Inferior parietal cortex (tissue), 1 donor: ENCODE data around the gene GSTK1.
A peak's percentile ranks its signal among the peaks of the same experiment; 100 is the strongest.
"Not testable (repeated sequence)": the region's sequence is repeated elsewhere in the genome, so short reads cannot be mapped to it uniquely, and the experiment has no call there.

Source experiments
- DNase-seq: peaks from one replicate; pipeline ENCODE4 v3.0.0-alpha.2; 2016; ENCODE audit errors: extremely low spot score

The GSTK1 gene

DNA sequence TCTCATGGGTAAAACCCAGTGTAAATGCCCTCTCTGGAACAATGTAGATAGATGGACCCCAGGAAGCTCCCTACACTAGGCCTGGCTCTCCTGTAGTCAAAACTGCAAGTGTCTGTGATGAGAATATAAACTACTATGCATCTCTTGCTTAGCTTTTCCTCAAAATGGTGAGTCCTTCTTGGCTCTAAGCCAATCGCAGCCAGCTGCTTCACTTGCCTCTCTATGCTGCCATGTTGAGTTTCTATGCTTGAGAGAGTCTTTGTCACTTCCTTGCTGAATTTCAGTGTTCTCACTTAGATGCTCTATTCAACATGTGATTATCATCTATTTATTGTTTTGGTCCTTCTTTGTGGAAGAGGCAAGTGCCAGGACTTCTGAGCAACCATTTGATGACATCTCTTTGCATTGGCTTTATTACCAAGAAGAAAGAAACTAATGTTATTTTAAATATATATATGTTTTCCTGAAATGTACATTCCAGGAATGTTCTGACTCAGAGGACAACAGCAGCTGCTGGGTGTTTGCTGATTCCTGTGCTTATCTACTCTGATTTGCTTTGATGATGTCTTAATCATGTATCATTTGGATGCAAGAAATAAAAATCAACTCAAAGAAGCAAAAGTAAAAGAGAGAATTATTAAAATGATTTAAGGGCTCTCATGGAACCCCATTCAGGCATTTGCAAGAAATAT, 24.8 kb upstream of the GSTK1 start:
- no peak for DNase-seq

DNA sequence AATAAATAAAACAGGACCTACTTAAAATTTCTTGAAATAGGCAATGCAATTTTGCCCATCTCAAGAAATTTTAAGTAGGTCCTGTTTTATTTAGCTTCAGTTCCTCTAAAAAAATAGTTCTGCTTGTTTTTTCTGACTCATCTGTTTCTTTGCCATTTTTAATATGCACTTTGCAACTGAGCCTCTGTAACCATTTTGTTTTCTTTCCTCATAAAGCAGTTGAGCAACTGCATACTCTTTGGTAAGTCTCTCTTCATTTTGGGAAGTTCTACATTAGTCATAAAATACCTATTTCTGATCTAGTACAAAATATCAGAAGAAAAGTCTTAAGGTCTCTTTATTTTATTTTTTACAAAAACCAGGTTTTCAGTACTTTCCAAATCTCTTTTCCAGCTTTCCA, 23.4 kb upstream of the GSTK1 start:
- DNase-seq, result no peak

DNA sequence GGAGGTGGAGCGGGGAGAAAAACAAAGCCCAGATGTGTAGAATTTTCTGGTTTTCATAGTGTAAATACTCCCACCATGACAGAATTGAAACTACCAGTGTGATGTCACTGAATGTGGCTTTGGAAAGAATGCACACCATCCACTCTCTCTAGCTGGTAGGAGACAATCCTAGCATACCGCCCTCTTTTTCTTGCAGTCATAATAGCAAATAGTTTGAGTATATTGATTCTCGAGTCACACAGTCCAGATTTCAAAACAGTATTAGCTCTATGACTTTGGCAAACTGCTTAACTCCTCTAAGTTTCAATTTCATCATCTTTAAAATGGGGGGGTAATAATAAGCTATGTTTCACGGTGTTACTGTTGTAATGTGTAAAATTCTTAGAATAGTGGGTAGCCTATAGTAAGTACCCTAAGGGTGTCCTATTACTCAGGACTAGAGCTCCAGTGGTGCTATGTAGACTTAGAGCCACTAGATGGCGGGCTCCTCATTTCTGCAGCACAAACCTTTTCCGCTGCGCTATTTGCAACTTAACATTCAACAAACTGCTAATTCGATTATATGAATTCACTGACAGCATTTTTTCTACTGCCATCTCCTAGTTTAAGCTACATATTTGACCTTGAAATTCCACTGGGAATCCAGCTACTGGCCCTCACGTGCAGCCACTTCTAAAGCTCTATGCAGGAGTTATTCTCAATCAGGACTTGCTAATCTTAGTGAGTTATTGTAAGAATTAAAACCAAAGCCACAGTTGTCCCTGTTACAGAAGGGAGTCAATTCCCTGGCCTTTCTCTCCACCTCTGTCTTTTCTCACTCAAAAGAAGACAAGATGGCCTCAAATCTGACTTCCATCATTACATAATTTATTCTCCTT, 22.7 kb upstream of the GSTK1 start:
- DNase-seq, result peak; percentile 92

DNA sequence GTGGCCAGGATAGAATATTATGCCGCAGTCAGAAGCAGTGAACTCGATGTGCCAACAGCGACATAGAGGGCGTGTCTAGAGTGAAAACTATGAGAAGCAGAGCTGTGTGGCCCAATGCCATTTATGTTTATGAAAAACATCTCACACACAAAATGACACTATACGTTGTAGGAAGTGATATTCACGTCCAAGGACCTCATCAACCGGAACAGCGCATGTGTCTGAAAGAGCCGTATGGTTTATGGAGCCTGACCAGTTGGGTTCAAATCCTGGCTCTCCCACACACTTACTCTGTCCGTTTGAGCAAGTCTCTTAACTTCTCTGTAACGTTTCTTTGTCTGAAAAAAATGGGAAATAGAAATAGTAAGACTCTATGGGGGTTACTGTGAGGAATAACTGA, 20.9 kb upstream of the GSTK1 start:
- no peak for DNase-seq

DNA sequence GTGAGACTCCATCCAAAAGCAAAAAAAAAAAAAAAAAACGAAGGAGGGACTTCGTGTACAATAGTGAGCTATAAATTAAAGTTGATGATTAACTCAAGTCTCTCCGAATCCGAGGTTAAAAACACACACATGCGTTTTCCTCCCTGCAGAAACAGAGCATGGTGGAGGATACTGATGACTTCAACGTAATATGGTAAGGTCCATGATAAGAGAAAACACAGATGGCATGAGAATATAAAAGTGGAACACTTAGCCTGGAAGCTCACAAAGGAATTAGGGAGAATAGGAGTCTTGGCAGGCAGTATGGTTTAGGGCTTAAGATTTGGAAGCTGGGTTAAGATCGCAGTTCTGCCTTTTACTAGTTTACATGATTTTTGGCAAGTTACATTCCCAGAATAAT, 20.1 kb upstream of the GSTK1 start:
- DNase-seq, result no peak

DNA sequence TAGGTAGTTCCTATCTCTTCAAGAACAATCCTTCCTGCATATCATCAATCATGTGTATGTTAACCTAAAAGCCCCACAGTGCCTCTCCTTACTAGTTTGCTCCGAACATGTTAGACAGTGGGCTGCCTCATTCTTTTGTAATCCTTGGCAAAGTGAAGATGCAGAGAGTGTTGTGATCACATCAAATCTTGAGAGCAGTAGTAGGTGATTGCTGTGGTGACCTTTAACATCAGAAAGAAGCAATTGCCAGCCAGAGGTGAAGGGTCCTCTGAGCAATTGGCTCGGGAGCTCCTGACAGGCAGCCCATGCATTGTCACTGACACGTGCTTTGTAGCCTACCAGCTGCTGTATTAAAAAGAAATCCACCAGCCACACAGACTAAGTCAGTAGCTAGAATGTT, 19.6 kb upstream of the GSTK1 start:
- DNase-seq, result no peak

DNA sequence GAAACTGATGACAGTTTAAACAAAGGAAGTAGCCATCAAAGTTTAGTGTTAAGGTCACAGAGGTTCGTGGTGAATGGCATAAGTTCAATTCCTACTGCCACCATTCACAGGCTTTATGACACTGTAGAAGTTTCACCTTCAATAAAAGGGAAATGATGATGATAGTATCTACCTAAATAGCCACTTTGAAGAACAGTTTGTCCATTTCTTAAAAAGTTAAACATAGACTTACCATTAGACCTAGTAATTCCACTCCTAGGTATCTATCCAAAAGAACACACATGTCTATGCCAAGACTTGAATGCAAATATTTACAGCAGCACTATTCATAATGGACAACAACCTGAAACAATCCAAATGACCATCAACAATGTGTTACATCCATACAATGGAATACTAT, 18.9 kb upstream of the GSTK1 start:
- DNase-seq, result no peak

DNA sequence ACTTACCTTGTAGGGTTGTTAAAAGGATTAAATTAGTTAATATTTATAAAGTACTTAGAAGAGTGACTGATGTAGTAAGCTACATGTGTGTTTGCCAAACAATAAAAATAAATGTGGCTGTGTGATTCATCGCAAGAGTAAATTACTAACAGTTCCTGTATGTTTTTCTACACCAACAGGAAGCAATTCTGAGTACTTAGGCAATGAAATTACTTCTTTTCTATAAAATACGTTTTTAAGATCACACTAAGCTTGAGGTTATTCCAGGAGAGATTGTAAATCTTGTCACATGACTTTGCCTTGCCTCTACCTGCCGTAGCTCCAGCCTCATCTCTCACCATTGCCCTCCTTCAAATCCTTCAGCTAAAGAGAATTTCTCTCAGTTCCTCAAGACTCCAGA, 18.1 kb upstream of the GSTK1 start:
- no peak for DNase-seq

DNA sequence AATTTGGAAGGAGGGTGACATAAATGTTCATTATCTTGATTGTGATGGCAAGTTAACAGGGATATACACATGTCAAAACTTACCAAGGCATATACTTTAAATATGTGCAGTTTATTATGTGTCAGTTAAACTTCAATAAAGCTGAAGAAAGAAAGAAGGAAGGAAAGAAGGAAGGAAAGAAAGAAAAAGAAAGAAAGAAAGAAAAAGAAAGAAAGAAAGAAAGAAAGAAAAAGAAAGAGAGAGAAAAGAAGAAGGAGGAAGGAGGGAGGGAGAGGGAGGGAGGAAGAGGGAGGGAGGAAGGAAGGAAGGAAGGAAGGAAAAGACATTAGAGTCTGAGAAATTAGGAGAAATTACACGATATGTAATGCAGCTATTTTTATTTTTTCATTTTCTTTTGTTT, 15.9 kb upstream of the GSTK1 start:
- no peak for DNase-seq

DNA sequence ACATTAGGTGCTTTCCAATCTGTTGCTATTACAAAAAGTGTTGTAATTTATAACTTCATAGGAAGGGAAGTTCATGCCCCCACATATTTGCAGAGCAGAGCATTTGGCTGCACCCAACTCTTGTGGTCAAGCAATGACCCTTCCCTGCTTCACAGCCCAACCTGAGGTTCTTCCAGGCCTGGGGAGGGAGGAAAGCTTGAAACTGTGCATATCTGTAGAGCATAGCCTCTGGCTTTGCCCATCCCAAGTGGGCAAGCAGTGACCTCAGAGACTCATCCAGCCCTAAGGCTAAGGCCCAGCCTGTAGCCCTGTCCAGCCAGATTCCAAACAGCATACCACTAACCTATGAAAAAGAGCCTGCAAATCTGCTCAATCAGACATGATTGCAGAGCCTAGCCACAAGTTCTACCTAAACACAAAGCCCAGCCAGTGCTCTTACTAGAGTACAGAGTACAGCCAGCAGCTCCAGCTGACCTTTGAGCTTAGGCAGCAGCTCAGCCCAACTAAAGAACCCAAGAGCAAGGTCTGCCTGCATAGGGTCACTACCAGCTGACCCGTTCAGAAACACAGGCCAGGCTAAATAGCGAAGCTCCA, 14.4 kb upstream of the GSTK1 start:
- no peak for DNase-seq

DNA sequence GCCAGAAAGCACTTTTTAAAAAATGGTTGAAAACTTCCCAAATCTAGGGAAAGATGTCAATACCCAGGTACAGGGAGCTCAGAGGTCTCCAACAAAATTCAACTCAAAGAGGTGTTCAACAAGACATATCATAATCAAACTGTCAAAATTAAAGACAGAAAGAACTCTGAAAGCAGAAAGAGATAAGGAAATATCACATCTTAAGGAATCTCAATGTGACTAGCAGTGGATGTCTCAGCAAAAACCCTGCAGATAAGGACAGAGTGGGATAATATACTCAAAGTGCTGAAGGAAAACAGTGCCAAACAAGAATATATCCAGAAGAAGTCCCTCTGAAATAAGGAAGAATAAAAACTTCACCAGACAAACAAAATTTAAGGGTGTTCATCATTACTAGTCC, 13.0 kb upstream of the GSTK1 start:
- no peak for DNase-seq

DNA sequence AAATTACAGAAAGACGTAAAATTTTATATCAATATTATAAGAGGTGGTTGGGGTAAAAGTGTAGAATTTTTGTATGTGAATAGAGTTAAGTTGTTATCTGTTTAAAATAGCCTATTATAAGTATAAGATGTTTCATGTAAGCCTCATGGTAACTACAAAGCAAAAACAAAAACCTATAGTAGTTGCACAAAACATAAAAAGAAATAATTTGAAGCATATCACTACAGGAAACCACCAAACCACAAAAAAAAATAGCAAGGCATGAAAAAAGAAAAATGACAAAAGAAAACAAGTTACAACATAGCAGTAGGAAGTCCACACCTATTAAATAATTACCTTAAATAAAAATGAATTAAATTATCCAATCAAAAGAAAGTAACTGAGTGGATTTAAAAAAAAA, 12.4 kb upstream of the GSTK1 start:
- DNase-seq, result no peak

DNA sequence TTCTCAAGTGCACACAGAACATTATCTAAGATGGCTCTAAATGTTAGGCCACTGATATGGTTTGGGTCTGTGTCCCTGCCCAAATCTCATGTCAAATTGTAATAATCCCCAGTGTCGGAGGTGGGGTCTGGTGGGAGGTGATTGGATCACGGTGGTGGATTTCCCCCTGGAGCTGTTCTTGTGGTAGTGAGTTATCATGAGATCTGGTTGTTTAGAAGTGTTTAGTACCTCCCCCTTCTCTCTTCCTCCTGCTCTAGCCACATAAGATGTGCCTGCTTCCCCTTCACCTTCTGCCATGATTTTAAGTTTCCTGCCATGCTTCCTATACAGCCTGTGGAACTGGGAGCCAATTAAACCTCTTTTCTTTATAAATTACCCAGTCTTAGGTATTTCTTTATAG, 11.2 kb upstream of the GSTK1 start:
- DNase-seq, result no peak

DNA sequence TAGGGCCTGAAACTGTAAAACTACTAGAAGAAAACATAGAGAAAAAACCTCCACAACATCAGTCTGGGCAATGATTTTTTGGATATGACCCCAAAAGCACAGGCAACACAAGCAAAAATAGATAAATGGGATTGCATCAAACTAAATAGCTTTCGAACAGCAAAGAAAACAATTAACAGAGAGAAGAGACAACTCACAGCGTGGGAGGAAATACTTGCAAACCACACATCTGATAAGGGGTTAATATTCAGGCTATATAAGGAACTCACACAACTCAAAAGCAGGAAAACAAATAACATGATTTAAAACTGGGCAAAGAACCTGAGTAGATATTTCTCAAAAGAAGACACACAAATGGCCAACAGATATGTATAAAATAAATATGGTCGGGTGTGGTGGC, 7.7 kb upstream of the GSTK1 start:
- no peak for DNase-seq

DNA sequence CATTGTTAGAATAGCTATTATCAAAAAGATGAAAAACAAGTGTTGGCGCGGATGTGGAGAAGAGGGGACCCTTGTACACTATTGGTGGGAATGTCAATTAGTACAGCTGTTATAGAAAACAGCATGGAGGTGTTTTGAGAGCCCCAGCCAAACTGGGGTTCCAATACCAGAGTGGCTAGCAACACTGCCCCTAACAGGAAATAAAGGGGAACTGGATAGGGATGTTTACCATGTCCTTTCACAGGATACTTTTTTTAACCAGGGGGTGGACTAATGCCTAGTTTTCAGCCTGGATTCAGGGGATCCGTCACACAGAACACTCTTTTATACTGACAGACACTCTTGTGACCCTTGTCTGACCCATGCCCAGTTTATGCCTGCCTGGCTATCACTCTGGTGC, 6.9 kb upstream of the GSTK1 start:
- no peak for DNase-seq

DNA sequence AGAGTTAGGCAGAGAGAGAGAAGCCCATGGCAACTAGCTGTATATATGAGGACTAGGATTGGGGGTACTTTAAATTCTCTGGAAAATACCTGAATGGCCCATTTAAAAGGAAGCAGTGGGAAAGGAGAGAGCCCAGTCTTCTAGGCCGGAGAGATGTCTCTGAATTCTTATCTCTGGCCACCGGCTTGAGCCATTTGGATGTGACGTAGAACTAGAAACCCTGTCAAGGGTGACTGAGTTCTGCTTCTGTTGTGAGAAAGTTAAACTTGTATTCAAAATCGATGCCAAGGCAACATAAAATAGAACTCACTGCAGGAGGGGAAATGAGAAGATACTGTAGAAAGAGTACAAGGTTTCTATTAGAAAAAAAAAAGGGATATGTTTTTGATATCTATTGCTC, 6.3 kb upstream of the GSTK1 start:
- no peak for DNase-seq

DNA sequence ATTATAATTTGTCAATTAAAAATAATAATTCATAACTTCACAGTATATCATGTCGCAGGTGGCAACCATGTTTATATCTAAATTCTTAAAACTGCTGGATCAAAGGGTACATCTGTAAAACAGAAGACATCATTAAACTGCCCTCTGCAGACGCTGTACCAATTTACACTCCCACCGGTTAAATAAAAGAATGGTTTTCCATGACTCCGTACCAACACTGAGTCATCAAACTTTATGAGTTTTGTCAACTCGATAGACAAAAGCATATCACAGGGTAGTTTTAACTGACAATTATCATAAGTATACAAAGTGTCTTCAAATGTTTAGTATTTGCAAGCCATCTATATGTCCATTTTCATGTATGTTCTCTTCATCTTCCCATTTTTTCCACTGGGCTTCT, 5.7 kb upstream of the GSTK1 start:
- DNase-seq, result no peak

DNA sequence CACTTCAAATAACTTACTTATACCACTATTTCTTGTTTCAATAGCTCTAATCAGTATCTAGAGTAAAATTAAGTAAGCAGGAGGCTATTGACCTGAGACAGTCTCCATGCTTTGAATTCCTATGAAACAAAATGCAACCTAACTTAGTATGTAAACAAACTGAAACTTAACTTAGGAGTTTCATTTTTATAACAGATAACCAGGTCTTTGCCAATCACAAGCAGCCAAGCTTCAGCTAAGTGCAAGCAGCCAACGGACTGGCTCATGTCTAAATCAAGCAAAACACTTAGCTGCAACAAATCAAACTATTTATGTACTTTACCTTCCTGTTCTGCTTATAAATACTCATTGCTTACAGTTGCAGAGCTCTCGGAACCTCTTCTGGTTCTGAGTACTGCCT, 4.4 kb upstream of the GSTK1 start:
- DNase-seq, result no peak

DNA sequence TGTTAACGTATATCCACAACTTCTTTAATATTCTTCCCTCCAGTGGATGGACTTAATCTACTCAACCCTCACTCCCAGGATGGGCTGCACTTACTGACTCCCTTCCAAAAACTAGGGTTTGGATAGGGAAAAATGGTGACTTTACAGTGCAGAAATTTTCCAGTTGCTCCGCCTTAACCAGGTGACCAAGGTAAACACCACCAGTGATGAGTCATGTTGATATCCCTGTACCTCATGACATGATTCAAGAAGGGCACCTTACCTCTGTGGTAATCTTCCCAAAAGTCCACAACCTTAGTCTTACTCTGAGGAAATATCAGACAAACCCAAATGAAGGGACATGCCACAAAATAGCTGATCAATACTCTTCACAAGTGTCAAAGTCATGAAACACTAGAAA, 3.5 kb upstream of the GSTK1 start:
- no peak for DNase-seq

DNA sequence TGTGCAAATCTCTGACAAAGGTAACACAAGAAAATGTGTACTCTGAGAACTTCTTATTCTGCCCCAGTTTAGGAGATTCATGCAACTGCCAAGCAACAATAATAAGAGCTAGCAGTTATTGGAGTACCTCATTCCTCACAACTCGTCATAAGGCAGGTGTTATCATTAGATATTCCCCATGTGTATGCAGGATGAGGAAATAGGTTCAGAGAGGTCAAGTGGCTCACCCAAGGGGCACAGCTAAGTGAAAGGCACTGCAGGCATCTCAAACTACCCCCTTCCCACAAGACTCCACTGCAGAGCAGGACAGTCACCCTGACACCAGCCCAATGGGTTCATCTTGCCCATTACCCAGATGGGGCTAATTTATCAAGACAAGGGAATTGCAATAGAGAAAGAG, 1.3 kb upstream of the GSTK1 start:
- DNase-seq, result no peak

DNA sequence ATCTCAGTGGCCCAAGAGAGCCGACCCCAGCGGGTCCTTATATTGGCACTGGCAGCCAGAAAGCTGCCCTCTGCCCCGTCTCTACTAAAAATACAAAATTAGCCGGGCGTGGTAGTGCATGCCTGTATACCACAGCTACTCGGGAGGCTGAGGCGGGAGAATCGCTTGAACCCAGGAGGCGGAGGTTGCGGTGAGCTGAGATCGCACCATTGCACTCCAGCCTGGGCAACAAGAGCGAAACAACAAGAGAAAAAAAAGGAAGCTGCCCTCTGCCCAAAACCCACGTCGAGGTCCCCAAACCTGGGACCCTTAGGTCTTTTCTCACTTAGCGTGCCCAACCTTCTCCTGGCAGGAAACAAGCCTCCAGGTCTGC, 941 bp downstream of the GSTK1 start:
- DNase-seq, result not testable (repeated sequence)

DNA sequence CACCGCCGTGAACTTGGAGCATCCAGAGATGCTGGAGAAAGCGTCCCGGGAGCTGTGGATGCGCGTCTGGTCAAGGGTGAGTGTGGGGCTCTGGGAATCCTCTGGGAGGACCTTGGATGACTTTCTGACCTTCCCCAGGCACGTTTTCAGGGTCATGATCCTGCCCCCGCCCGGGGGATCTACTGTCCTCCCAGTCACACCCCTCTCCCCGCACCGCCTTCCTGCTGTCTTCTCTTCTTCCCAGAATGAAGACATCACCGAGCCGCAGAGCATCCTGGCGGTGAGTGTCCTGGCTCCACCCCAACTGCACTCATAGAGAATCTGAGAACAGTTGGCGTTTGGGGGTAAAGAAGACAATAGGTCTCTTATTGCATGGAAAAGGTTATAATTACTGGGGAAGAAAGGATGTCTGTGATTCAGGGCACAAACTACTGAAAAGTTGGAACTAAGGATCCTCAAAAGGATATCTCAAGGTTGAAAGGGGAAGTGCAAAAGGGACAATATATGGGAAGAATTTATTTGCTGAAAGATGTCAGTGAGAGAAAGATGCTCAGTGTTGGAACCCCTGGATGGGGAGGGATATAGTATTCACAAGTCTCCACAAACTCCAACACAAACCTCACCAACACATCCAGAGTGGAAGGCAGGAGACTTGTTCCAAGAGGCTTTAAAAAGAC, 1.9 kb downstream of the GSTK1 start:
- DNase-seq, result no peak

DNA sequence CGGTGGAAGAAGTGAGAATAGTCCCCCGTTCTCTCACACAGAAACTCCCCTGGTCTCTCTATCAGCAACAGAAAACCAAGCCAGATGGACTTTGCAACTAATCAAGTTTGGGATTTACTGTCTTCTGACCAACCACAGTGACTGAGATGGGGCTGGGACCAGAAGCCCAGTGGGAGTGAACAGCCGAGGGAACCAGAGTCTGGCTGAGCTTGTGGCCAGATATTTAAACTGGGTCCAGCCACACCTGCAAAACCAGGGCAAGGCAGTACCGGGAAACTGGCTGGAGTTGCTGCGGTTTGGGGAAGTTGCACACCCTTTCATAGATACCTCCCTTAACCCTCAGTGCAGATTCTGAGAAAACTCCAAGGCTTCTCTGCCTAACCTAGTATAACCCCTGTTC, 6.0 kb downstream of the GSTK1 start:
- no peak for DNase-seq
